GM19468 (cell line): ENCODE measurements around the gene CRYBB1.

Source experiments
- ATAC-seq: cut with Tn5 transposase; IDR thresholded peaks from one replicate; pipeline ENCODE4 v1.9.1; 2021; ENCODE audit warnings: mild to moderate bottlenecking, moderate library complexity, moderate number of reproducible peaks; ENCODE audit not compliant: unreplicated experiment; ENCODE audit errors: extremely low read depth

CRYBB1 gene

DNA sequence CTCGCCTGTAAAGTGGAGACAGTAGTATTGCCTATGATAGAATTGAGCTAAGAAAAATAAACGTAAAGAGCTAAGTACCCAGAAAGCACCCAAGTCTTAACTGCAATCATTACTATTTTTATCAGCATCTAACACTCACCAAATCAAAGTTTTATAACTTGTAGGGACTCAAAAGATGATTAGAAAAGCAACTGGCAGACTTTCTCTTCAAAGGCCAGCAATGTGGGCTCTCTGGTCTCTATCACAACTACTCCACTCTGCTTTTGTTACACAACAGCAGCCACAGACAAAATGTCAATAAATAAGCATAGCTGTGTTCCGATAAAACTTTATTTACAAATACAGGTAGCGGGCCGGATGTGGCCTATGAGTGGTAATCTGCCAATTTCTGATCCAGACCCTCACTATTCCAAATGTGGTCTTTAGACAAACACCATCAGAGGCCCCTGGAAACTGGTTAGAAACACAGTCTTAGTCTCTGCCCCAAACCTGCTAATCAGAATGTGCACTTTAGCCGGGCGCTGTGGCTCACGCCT lies 36.1 kb downstream of the CRYBB1 start:
- no peak for ATAC-seq

GRCh38 chr22:26581026-26581425 lies 36.8 kb downstream of the CRYBB1 start:
- no peak for ATAC-seq

GRCh38 chr22:26580240-26580962 lies 37.4 kb downstream of the CRYBB1 start:
- no peak for ATAC-seq

DNA sequence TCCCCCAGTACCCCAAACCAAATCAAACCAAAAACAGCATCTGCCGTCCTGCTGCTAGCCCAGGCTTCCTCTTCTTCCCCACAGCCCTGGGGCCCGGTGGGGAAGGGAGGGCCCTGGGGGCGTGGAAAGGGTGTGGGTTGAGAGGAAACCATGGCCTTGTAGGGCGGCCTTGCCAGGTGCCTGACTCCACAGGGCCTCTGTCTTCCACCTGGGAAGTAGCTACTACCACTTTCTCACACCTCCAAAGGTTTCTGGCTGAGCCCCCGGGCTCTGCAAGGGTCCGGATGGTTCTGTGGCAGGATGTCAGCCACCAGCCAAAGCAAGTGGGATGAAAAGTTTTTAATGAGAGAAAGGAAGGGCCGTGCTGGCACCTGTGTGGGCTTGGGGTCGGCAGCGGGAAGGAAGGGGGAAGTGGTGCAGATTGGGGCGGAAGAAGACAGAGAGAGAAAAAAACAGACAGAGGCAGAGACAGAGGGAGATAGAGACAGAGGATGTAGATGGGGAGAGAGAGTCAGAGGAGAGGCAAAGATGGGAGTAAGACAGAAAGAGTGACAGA lies 38.4 kb downstream of the CRYBB1 start:
- no peak for ATAC-seq

GRCh38 chr22:26577081-26577480 lies 40.7 kb downstream of the CRYBB1 start:
- ATAC-seq: no peak

DNA sequence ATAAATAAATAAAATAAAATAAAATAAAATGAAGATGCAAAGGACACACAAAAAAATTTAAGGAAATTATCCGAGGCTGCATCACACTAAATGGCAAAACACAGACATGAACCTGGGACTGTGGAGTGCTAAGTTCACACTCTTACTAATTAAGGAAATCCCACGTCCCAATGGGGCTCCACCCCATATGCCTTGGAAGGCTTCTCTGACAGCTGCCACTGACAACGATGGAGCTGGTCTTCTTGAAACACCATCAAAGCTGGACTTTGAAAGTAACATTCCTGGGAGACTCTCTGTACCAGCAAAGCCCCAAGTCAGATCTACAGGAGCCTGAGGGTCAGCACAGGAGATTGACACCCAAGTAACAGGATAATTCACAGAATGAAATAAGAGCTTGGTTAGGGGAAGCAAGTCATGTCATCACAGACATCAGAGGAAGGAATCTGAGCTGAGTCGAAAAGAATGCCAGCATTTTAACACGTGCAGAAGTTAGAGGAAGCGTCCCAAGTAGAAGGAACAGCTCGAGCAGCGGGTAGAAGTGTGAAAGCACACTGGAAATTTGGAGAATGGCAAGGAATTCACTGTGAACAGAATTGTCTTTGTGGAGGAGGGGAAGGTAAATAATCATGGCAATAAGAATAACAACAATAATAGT lies 41.7 kb downstream of the CRYBB1 start:
- no peak for ATAC-seq

DNA sequence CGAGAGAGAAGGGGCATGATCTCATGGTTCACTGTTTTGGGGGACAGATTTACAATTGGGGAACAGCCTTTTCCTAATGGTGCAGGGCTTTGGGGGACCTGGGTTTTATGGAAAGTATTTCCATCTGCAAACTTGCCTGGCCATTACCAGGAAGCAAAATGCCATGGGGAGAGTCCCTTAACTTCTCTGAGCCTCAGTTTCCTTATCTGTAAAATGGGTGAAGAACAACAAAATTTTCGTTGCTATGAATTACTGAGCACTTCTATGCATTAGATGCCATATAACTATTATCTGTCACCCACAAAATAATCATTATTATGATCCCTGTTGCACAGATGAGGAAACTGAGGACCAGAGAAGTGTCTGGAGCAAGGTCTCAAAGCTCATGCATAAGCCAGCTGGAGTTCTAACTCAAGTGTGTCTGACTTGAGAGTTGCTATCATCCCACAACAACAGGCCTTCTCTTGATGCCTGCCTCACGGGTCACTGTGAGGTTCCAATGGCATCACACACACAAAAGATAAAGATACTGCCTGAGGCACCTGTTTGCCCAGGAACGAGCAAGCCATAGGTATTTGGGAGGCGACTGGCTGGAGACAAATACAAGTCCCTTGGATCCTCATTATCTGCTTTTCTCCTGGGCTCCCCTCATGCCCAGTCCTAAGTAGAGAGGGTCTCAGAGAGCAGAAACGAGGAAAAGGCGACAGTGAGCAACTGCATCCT lies 43.7 kb downstream of the CRYBB1 start:
- ATAC-seq: no peak

- no peak for ATAC-seq
These were observed 44.7 kb downstream of the CRYBB1 start for GRCh38 chr22:26573026-26573662.

GRCh38 chr22:26570864-26571525 lies 46.8 kb downstream of the CRYBB1 start:
- no peak for ATAC-seq

- ATAC-seq: no peak
These were observed 47.7 kb downstream of the CRYBB1 start for GRCh38 chr22:26570115-26570514.

- ATAC-seq: no peak
These were observed 49.6 kb downstream of the CRYBB1 start for GRCh38 chr22:26568207-26568706.

- ATAC-seq: no peak
These were observed 50.2 kb downstream of the CRYBB1 start for GRCh38 chr22:26567610-26568009.

- no peak for ATAC-seq
These were observed 50.8 kb downstream of the CRYBB1 start for GRCh38 chr22:26566994-26567393.

DNA sequence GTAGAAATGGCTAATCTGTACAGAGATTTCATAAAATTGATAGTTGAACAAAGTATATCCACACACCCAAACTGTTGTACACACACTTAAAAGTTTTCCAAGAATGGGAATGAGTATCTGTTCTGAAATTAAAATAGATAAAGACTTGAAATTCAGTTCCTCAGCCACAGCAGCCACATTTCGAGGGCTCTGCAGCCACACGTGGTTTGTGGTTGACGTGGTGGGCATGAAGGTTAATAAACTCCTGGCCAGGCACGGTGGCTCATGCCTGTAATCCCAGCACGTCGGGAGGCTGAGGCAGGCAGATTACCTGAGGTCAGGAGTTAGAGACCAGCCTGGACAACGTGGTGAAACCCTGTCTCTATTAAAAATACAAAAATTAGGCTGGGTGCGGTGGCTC lies 51.9 kb downstream of the CRYBB1 start:
- no peak for ATAC-seq

- ATAC-seq: no peak
These were observed 52.6 kb downstream of the CRYBB1 start for GRCh38 chr22:26565181-26565580.

DNA sequence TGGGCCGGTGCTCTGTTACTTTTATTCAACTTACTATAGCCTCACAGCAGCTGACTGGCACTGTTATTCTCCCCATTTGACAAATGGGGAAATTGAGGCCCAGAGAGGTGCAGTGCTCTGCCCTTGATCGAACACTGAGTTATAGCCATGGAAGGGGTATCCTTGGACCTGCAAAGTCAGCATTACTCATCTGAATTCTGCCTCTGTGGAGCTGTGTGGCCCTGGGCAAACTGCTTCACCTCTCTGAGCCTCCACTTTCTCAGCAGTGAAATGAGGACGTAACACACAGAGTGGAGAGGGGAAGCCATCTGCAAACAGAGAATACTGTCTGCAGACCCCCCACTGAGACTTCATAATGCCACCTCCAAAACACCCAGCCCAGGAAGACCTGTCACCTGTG lies 53.2 kb downstream of the CRYBB1 start:
- ATAC-seq: no peak

DNA sequence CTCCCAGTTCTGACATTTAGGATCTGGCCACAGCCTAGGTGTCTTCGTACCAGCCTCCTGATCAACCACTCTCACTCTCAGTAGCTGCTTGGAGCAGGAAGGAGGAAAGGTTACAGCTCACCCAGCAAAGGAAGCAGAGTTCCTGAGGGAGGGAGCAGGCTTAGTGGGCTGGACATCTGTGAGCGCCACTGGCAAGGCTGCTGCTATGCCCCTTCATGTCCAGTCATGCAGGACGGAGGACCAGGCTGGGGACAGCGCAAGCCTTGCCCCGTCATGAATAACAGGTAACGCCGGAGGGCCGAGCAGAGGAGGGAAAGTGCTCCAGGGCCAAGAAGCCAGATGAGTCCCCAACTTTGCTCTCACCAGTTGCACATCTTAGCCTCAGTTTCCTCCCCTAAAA lies 53.6 kb downstream of the CRYBB1 start:
- no peak for ATAC-seq

DNA sequence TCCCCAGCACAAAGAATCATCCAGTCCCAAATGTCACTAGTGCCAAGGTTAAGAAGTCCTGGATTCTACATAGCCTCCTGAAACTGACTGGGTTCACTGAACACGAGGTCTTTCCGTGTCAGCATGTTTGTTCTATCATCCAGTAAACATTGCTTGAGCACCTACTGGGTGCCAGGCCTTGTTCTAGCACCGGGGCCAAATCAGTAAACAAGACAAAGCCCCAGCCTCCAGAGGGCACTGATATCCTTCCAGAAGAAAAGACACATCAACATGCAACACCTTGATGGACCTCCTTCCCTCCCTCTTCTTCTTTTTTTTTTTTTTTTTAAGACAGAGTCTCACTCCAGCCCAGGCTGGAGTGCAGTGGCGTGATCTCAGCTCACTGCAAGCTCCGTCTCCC lies 54.8 kb downstream of the CRYBB1 start:
- ATAC-seq: no peak

GRCh38 chr22:26561756-26562417 lies 55.9 kb downstream of the CRYBB1 start:
- ATAC-seq: no peak
